ENCODE data around the gene ZNF496. TPM values are rescaled to one million over a fixed set of nuclear protein-coding genes. Genes with fewer than 3 reads are reported as not detected.

The ZNF496 gene
- total RNA-seq, 1 experiment from 2014 or later: 66.5 TPM

DNA sequence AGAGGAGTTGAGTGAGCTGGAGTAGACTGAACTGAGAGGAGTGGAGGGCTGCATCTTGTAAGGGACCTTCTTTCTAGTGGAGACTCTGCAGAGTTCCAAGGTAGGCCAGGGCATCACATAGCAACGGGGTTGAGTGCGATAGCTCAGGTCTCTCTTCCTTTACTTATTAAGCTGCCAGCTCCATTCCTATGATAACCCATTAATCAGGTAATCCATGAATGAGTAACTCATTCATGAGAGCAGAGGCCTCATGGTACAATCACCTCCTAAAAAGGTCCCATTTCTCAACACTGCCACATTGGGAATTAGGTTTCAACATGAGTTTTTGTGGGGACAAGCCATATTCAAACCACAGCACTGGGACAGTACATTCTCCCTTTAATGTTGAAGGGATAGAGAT, 54.5 kb downstream of the ZNF496 start:
- Histone ChIP-seq H4K5ac (ENCODE audit: insufficient read length, low read depth, low read length) (no peak overlapping the region), H3K27ac (ENCODE audit: insufficient read length, low read depth, low read length) (no peak overlapping the region), H3K9ac (ENCODE audit: extremely low read depth, insufficient read length, low read length) (no peak overlapping the region), H3K79me1 (ENCODE audit: insufficient read depth, low read depth, low read length, poor library complexity, severe bottlenecking) (no peaks in the 10 kb centered on the region), H3T11ph (ENCODE audit: low read length) (no peak overlapping the region), H3K4me2 (ENCODE audit: insufficient read depth, insufficient read length, low read length) (no peak overlapping the region), H3K9me3 (ENCODE audit: control insufficient read depth, low read depth, low read length) (no peaks in the 10 kb centered on the region), H4K91ac (ENCODE audit: insufficient read length, low read depth, low read length) (no peak overlapping the region), H2BK15ac (ENCODE audit: low read depth, low read length) (no peak overlapping the region), H3K4ac (ENCODE audit: low read depth, low read length) (no peak overlapping the region), H3K79me2 (ENCODE audit: insufficient read depth, low read length) (no peaks in the 10 kb centered on the region), H4K8ac (replicated peaks; ENCODE audit: insufficient read length, low read depth, low read length) (no peak overlapping the region), H2AFZ (ENCODE audit: low read length) (no peak overlapping the region), H3K27me3 (ENCODE audit: insufficient read depth, low read length) (no peaks in the 10 kb centered on the region), H3K23ac (ENCODE audit: insufficient read length, low read depth, low read length) (no peak overlapping the region), H3K4me1 (ENCODE audit: insufficient read depth, low read length) (peaks cover 3% of the 10 kb centered on the region; the same call in 1 of the 2 replicates), H3K56ac (ENCODE audit: insufficient read length, low read depth, low read length) (no peak overlapping the region), H2BK20ac (ENCODE audit: low read depth, low read length, poor library complexity, severe bottlenecking) (no peak overlapping the region), H3K14ac (ENCODE audit: insufficient read depth, low read length) (no peak overlapping the region), H2AK5ac (ENCODE audit: insufficient read length, low read length) (no peak overlapping the region), H3K23me2 (ENCODE audit: insufficient read length, low read depth, low read length, poor library complexity, severe bottlenecking) (no peaks in the 10 kb centered on the region), H3K18ac (ENCODE audit: insufficient read length, low read depth, low read length) (no peak overlapping the region), H4K20me1 (ENCODE audit: control insufficient read depth, insufficient read depth, insufficient read length) (no peaks in the 10 kb centered on the region), H2BK120ac (ENCODE audit: low read depth, low read length, poor library complexity, severe bottlenecking) (no peak overlapping the region), H2BK5ac (ENCODE audit: insufficient read length, low read length) (no peak overlapping the region), H2BK12ac (ENCODE audit: insufficient read length, low read depth, low read length) (no peak overlapping the region)
- no peaks in the 10 kb centered on the region; the same call in 1 of the 2 replicates for H3K27me3 Mint-ChIP-seq (ENCODE audit: low read depth)
- no peak overlapping the region for H3K4me3 Mint-ChIP-seq
- no peak overlapping the region for H3K27ac Mint-ChIP-seq
- H3K36me3 Mint-ChIP-seq (ENCODE audit: insufficient read depth in 1 of 3, low read depth in 3 of 3): no peaks in the 10 kb centered on the region
- DNase-seq: no peak
- TF ChIP-seq, protein P1, sequence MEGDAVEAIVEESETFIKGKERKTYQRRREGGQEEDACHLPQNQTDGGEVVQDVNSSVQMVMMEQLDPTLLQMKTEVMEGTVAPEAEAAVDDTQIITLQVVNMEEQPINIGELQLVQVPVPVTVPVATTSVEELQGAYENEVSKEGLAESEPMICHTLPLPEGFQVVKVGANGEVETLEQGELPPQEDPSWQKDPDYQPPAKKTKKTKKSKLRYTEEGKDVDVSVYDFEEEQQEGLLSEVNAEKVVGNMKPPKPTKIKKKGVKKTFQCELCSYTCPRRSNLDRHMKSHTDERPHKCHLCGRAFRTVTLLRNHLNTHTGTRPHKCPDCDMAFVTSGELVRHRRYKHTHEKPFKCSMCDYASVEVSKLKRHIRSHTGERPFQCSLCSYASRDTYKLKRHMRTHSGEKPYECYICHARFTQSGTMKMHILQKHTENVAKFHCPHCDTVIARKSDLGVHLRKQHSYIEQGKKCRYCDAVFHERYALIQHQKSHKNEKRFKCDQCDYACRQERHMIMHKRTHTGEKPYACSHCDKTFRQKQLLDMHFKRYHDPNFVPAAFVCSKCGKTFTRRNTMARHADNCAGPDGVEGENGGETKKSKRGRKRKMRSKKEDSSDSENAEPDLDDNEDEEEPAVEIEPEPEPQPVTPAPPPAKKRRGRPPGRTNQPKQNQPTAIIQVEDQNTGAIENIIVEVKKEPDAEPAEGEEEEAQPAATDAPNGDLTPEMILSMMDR (conservative IDR thresholded peaks at IDR 0.05): no peak
- peaks cover 2 to 4% of the 10 kb centered on the region in 2 experiments; a peak in 3 of 5 replicates for H3K9me3 Mint-ChIP-seq
- peaks cover 18 to 19% of the 10 kb centered on the region in 2 experiments for H3K4me1 Mint-ChIP-seq
- no CpG with 5 or more reads among the region's 2 CpGs for whole genome bisulfite sequencing (ENCODE audit: extremely low coverage, insufficient read length, low lambda C conversion rate)

Measured in H9 (cell line).